KMS-11 (cell line): ENCODE results near the gene COX19.
"Not testable (repeated sequence)": the region's sequence is repeated elsewhere in the genome, so short reads cannot be mapped to it uniquely, and the experiment has no call there.

Source experiments
- H2AFZ ChIP-seq: fragments of 200-600 bp; sonication (generic); 2 replicates; pipeline ENCODE4 v1.6.1; 2016; ENCODE audit warnings: antibody characterized with exemption, mixed run types, low read depth
- H3K27ac ChIP-seq: fragments of 200-600 bp; sonication (generic); 2 replicates; pipeline ENCODE4 v1.6.1; 2016; ENCODE audit warnings: mild to moderate bottlenecking, mixed run types
- H3K27me3 ChIP-seq: fragments of 200-600 bp; sonication (generic); 2 replicates; pipeline ENCODE4 v1.6.1; 2017; ENCODE audit warnings: mild to moderate bottlenecking, low read depth, mixed run types, moderate library complexity; ENCODE audit not compliant: insufficient read depth
- H3K36me3 ChIP-seq: fragments of 200-600 bp; sonication (generic); 2 replicates; pipeline ENCODE4 v1.6.1; 2017; ENCODE audit warnings: mild to moderate bottlenecking, mixed run types; ENCODE audit not compliant: insufficient read depth
- H3K4me1 ChIP-seq: fragments of 200-600 bp; sonication (generic); 2 replicates; pipeline ENCODE4 v1.6.1; 2016; ENCODE audit warnings: mild to moderate bottlenecking, low read depth, mixed run types; ENCODE audit not compliant: poor library complexity, severe bottlenecking
- H3K4me2 ChIP-seq: fragments of 200-600 bp; sonication (generic); 2 replicates; pipeline ENCODE4 v1.7.0; 2016; ENCODE audit warnings: mild to moderate bottlenecking, mixed run types
- H3K4me3 ChIP-seq: fragments of 200-600 bp; sonication (generic); IDR thresholded peaks from 2 replicates; pipeline ENCODE4 v1.6.1; 2017; ENCODE audit warnings: low read depth, low read length, mixed read lengths; ENCODE audit not compliant: insufficient read depth
- H3K79me2 ChIP-seq: fragments of 200-600 bp; sonication (generic); 2 replicates; pipeline ENCODE4 v1.6.1; 2016; ENCODE audit warnings: low read depth, mixed run types; ENCODE audit not compliant: insufficient read depth
- H3K9ac ChIP-seq: fragments of 200-600 bp; sonication (generic); 2 replicates; pipeline ENCODE4 v1.6.1; 2016; ENCODE audit warnings: mild to moderate bottlenecking, mixed run types
- H4K20me1 ChIP-seq: fragments of 200-600 bp; sonication (generic); 2 replicates; pipeline ENCODE4 v1.6.1; 2016; ENCODE audit warnings: mild to moderate bottlenecking, mixed run types; ENCODE audit not compliant: insufficient read depth
- CTCF ChIP-seq: fragments of 200-600 bp; sonication (generic); conservative IDR thresholded peaks from 2 replicates; pipeline ENCODE4 v1.6.1; 2017; ENCODE audit warnings: low read depth, mild to moderate bottlenecking, antibody characterized with exemption, low read length, moderate library complexity, mixed read lengths

The COX19 gene

GRCh38 chr7:944744-945143 is 30.6 kb downstream of the COX19 start:
- Histone ChIP-seq H3K4me1 (peaks cover 7% of the 10 kb centered on the region), H3K27me3 (peaks cover 32% of the 10 kb centered on the region), H3K27ac (no peak overlapping the region), H2AFZ (no peak overlapping the region), H3K4me2 (no peak overlapping the region), H4K20me1 (no peaks in the 10 kb centered on the region), H3K36me3 (no peaks in the 10 kb centered on the region), H3K9ac (no peak overlapping the region), H3K4me3 (no peak overlapping the region), H3K79me2 (no peaks in the 10 kb centered on the region)
- TF ChIP-seq CTCF = no peak

- not testable (repeated sequence) for H3K79me2 ChIP-seq, H3K9ac ChIP-seq, H3K4me2 ChIP-seq, H3K4me3 ChIP-seq, H3K27ac ChIP-seq, H4K20me1 ChIP-seq, H3K4me1 ChIP-seq, H2AFZ ChIP-seq, H3K36me3 ChIP-seq
- H3K27me3 ChIP-seq = peaks cover 35% of the 10 kb centered on the region
These were observed 31.6 kb downstream of the COX19 start for GRCh38 chr7:943793-944192.

- H3K4me3 ChIP-seq = no peak overlapping the region
- no peak overlapping the region for H3K4me2 ChIP-seq
- no peak overlapping the region for H3K9ac ChIP-seq
- no peaks in the 10 kb centered on the region for H4K20me1 ChIP-seq
- peaks cover 12% of the 10 kb centered on the region for H3K4me1 ChIP-seq
- no peaks in the 10 kb centered on the region for H3K36me3 ChIP-seq
- no peak overlapping the region for H2AFZ ChIP-seq
- H3K27ac ChIP-seq = no peak overlapping the region
- H3K27me3 ChIP-seq = peaks cover 42% of the 10 kb centered on the region
- no peak for TF ChIP-seq CTCF
- no peaks in the 10 kb centered on the region for H3K79me2 ChIP-seq
These were observed 34.5 kb downstream of the COX19 start for GRCh38 chr7:940599-941408.

GRCh38 chr7:939843-940242 is 35.5 kb downstream of the COX19 start:
- Histone ChIP-seq H3K4me2 (no peak overlapping the region), H3K27me3 (peaks cover 42% of the 10 kb centered on the region), H2AFZ (no peak overlapping the region), H3K79me2 (no peaks in the 10 kb centered on the region), H3K9ac (no peak overlapping the region), H3K4me3 (no peak overlapping the region), H3K4me1 (peaks cover 15% of the 10 kb centered on the region), H3K36me3 (no peaks in the 10 kb centered on the region), H4K20me1 (no peaks in the 10 kb centered on the region), H3K27ac (no peak overlapping the region)
- TF ChIP-seq CTCF = no peak

- no peaks in the 10 kb centered on the region for H3K79me2 ChIP-seq
- no peak overlapping the region for H2AFZ ChIP-seq
- peaks cover 38% of the 10 kb centered on the region for H3K27me3 ChIP-seq
- peaks cover 15% of the 10 kb centered on the region for H3K4me1 ChIP-seq
- H3K4me2 ChIP-seq = no peak overlapping the region
- H3K4me3 ChIP-seq = no peak overlapping the region
- TF ChIP-seq CTCF = no peak
- H4K20me1 ChIP-seq = no peaks in the 10 kb centered on the region
- no peak overlapping the region for H3K9ac ChIP-seq
- H3K36me3 ChIP-seq = no peaks in the 10 kb centered on the region
- H3K27ac ChIP-seq = no peak overlapping the region
These were observed 36.7 kb downstream of the COX19 start for GRCh38 chr7:938546-939185.
